ENCODE measurements around the gene PRKN. TPM values are rescaled to one million over a fixed set of nuclear protein-coding genes. Genes with fewer than 3 reads are reported as not detected.

PRKN gene
- total and polyA plus RNA-seq, 2 donors (not counting 3 experiments of a cell fraction or from before 2014, with no cell fraction given), result 0.06 TPM; not detected in 1

DNA sequence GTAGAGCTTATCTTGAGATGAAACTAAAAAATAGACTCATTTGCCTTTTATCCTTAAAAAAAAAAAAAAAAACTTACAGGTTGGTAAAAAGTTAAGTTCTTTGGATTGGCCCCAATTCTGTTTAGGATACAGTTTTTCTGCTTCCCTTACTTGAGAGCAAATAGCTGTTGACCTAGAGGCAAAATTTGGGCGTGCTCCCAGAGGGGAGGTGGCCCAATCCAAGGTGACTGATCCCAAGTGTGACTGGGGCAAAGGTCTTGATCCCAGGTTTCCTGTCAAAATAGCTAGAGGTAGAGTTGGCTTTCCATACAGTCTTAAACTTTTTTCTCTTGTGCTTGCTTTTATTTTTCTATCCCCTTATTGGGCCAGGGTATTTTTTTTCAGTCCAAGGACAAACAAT, 1089.9 kb downstream of the PRKN start:
- DNase-seq (ENCODE audit: low read depth, low spot score) (no peak), FAIRE-seq (no peak)
- Histone ChIP-seq H3K9me1 (replicated peaks; ENCODE audit: control insufficient read depth, extremely low read depth, insufficient read depth, low read length) (no peaks in the 10 kb centered on the region), H3K4me3 (replicated peaks in 1 of 3; ENCODE audit: insufficient read depth in 1 of 3, low read depth in 1 of 3, low read length in 3 of 3) (no peak overlapping the region), H4K20me1 (replicated peaks; ENCODE audit: control insufficient read depth, extremely low read depth, insufficient read depth, low read length) (no peaks in the 10 kb centered on the region), H3K4me2 (ENCODE audit: insufficient read depth, low read length) (no peak overlapping the region), H3K36me3 (ENCODE audit: control insufficient read depth in 2 of 2, extremely low read depth in 1 of 2, insufficient read depth in 2 of 2, low read length in 2 of 2) (no peaks in the 10 kb centered on the region), H2AFZ (ENCODE audit: low read depth, low read length) (no peak overlapping the region), H3K9me3 (replicated peaks; ENCODE audit: control insufficient read depth, insufficient read depth, low read length) (no peaks in the 10 kb centered on the region), H3K27me3 (ENCODE audit: control insufficient read depth in 2 of 2, insufficient read depth in 2 of 2, low read length in 2 of 2) (no peaks in the 10 kb centered on the region), H3K4me1 (ENCODE audit: control insufficient read depth, extremely low read depth, insufficient read depth, low read length) (no peaks in the 10 kb centered on the region), H3K9ac (replicated peaks; ENCODE audit: extremely low read depth, insufficient read depth, low read length) (no peak overlapping the region), H3K27ac (ENCODE audit: insufficient read depth, low read depth, low read length) (no peak overlapping the region), H3K79me2 (ENCODE audit: control insufficient read depth, insufficient read depth, low read length) (no peaks in the 10 kb centered on the region)
- dilution Hi-C loops (cut with MboI; ENCODE audit: extremely low pct_ligation_motif_present, low sequenced_read_pairs), result no loop called here
- TF ChIP-seq, protein P1, sequence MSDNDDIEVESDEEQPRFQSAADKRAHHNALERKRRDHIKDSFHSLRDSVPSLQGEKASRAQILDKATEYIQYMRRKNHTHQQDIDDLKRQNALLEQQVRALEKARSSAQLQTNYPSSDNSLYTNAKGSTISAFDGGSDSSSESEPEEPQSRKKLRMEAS (IDR thresholded peaks at IDR 0.05; ENCODE audit: insufficient read depth, insufficient read length), result no peak
- TF ChIP-seq FOS (IDR thresholded peaks at IDR 0.05; ENCODE audit: borderline replicate concordance, insufficient read depth, low read length) (no peak), POLR2AphosphoS5 (IDR thresholded peaks at IDR 0.05; ENCODE audit: insufficient read depth, low read depth, low read length) (no peak), MYC (IDR thresholded peaks at IDR 0.05; ENCODE audit: low read depth, low read length) (no peak), GATA2 (IDR thresholded peaks at IDR 0.05; ENCODE audit: insufficient read depth, insufficient read length, low read depth, low read length) (no peak), EZH2 (IDR thresholded peaks at IDR 0.05; ENCODE audit: borderline replicate concordance, low read depth, low read length, severe bottlenecking) (no peak), JUN (IDR thresholded peaks at IDR 0.05; ENCODE audit: borderline replicate concordance, insufficient read depth, insufficient read length, low read depth) (no peak), POLR2A (IDR thresholded peaks at IDR 0.05; ENCODE audit: low read depth, low read length) (no peak)
- TF ChIP-seq, protein P2, sequence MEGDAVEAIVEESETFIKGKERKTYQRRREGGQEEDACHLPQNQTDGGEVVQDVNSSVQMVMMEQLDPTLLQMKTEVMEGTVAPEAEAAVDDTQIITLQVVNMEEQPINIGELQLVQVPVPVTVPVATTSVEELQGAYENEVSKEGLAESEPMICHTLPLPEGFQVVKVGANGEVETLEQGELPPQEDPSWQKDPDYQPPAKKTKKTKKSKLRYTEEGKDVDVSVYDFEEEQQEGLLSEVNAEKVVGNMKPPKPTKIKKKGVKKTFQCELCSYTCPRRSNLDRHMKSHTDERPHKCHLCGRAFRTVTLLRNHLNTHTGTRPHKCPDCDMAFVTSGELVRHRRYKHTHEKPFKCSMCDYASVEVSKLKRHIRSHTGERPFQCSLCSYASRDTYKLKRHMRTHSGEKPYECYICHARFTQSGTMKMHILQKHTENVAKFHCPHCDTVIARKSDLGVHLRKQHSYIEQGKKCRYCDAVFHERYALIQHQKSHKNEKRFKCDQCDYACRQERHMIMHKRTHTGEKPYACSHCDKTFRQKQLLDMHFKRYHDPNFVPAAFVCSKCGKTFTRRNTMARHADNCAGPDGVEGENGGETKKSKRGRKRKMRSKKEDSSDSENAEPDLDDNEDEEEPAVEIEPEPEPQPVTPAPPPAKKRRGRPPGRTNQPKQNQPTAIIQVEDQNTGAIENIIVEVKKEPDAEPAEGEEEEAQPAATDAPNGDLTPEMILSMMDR (IDR thresholded peaks at IDR 0.05; ENCODE audit: extremely low read depth in 1 of 2, insufficient read depth in 1 of 2, low read depth in 1 of 2, low read length in 2 of 2), result no peak
- ChIA-PET POLR2A (no interaction called here), CTCF (interaction anchor here (0.7 kb wide), 1 partner anchor 219 kb away, joined by 3 read pairs; no protein-coding TSS in a partner anchor)
- intact Hi-C loops (cut with micrococcal nuclease), result no loop called here
- BruUV-seq (replicated peaks), result no TSS peak

Data from endothelial cell of umbilical vein (primary cell).